Spinal cord (tissue), 10 donors: ENCODE measurements around the gene FKBP1B. TPM values are rescaled to one million over a fixed set of nuclear protein-coding genes. Genes with fewer than 3 reads are reported as not detected.

Experiments used
- DNase-seq, 6 donors: peaks; one replicate each; pipeline versions ENCODE4 v3.0.0 to v3.0.0-alpha.2; 2013 to 2015; ENCODE audit warnings: low spot score in 6 of 6, low read depth in 4 of 6
- H3K27ac ChIP-seq: one replicate; pipeline ENCODE4 v1.5.1; 2013; ENCODE audit warnings: low read depth, low read length, control low read depth
- H3K27me3 ChIP-seq: one replicate; pipeline ENCODE4 v1.6.1; 2013; ENCODE audit warnings: low read length; ENCODE audit not compliant: control insufficient read depth, insufficient read depth
- H3K36me3 ChIP-seq: one replicate; pipeline ENCODE4 v1.6.1; 2013; ENCODE audit warnings: low read length; ENCODE audit not compliant: control insufficient read depth, insufficient read depth
- H3K4me1 ChIP-seq: one replicate; pipeline ENCODE4 v1.6.1; 2013; ENCODE audit warnings: low read length; ENCODE audit not compliant: control insufficient read depth, insufficient read depth
- H3K4me3 ChIP-seq: one replicate; pipeline ENCODE4 v1.5.1; 2013; ENCODE audit warnings: low read depth, low read length, control low read depth
- H3K9me3 ChIP-seq: one replicate; pipeline ENCODE4 v1.6.1; 2013; ENCODE audit warnings: low read length; ENCODE audit not compliant: control insufficient read depth, insufficient read depth
- WGBS: methylation state at CpG from one replicate; pipeline ENCODE4 v1.1.5; 2013; ENCODE audit warnings: missing lambda C conversion rate; ENCODE audit not compliant: insufficient coverage; 5-methylcytosine and 5-hydroxymethylcytosine counted together
- polyA plus RNA-seq, 2 donors: library from polyadenylated mRNA; unstranded; fragments of 120-200 nt; gene quantifications; one replicate each; pipeline ENCODE4 v1.2.1, GENCODE V29; 2013; ENCODE audit not compliant: insufficient read length in 2 of 2
- total RNA-seq, 2 donors: library from RNA; depleted of rRNA in 1 of 2; stranded (reverse); fragments of 120-200 nt in 1 of 2; fragments of >200 nt in 1 of 2; gene quantifications; one replicate each; pipeline versions ENCODE4 v1.2.3 to v1.2.4, GENCODE V29; 2013 to 2014
- donor health status: healthy.

The FKBP1B gene
- total and polyA plus RNA-seq, 4 donors, result 35.9 to 105 (median 86.2) TPM

DNA sequence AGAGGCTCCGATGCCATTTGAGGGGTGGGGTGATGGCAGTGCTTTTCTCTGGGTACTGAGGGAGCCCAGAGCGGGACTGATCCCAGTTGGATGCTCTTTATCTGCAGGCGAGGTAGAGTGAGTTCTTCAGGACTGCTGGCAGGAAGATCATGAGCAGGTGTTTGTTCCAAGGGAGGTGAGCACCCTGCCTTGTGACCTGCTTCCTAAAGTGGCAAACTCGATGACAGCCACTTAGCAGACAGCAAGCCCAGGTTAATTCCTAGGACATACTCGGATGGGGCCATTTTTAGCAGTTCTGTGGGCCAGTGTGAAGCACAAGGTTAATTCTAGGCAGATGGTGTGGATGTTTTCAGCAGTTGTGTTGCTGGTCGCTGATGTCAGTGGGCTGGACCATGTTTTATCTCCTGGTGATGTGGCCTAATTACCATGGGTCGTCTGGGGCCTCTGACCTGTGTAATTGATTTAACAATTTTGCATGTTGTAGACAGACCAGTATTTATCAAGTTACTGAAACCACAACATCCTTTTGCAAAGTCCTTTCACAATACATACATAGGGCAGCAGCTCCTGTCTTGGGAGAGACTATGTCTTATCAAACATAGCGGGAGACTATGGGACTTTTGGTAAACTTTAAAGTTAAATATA, 4.9 kb downstream of the FKBP1B start:
- no peak for DNase-seq
- no peak overlapping the region for H3K4me3 ChIP-seq
- WGBS, result 81% methylated on average over 6 of the region's 8 CpGs

DNA sequence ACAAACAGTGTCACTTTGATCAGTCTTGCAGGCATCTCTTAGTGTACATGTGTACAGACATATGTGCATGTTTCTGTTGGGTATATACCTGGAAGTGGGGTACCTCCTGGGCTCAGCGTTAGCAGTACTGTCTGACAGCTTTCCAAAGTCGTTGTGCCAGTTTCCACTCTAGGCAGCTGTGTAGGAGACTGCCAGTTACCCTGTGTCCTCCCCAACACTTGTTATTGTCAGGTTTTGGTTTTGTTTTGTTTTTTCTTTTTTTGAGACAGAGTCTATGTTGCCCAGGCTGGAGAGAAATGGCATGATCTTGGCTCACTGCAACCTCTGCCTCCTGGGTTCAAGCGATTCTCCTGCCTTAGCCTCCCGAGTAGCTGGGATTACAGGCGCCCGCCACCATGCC, 6.2 kb downstream of the FKBP1B start:
- Histone ChIP-seq H3K27me3 (no peaks in the 10 kb centered on the region), H3K4me1 (no peaks in the 10 kb centered on the region), H3K27ac (no peak overlapping the region), H3K4me3 (no peak overlapping the region), H3K36me3 (peaks cover 16% of the 10 kb centered on the region), H3K9me3 (no peaks in the 10 kb centered on the region)
- no peak for DNase-seq
- WGBS, result 98% methylated on average over 6 of the region's 6 CpGs

More for the DNA sequence above, 4.9 kb downstream of the FKBP1B start:
- H3K4me1 ChIP-seq, result peaks cover 3% of the 10 kb centered on the region
- no peaks in the 10 kb centered on the region for H3K27me3 ChIP-seq
- no peak overlapping the region for H3K27ac ChIP-seq
- no peaks in the 10 kb centered on the region for H3K9me3 ChIP-seq
- peaks cover 15% of the 10 kb centered on the region for H3K36me3 ChIP-seq

DNA sequence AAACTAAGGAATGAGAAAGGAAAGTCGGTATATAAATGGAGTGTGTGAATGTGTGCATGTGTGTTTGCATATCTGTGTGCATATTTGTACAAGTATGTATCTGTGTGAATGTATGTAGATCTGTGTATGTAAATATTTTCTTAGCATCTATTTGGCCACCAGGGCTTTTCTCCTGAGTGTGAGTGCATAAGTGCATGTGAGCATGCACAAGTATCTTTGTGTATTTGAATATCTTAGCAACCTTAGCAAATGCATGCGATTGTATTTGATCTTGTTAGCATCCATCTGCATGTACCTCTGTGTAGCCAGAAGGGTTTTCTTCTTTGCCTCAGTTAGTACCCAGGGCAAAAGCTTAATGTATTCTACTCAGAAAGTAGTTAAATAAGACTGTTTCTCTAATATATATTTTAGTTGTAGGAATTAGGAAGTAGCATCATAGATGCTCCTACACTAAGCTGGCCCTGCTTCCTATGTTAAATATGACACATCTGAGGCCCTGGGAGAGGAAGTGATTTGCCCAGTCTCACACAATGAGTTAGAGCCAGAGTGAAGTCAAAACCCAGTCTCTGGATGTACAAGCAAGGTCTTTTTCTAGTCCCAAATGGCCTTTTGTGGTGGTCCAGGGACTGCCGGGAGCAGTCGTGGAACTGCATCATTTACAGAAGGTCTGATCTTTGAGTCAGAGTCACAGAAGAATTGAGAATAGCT, 9.2 kb downstream of the FKBP1B start:
- no peaks in the 10 kb centered on the region for H3K4me1 ChIP-seq
- H3K27ac ChIP-seq, result no peak overlapping the region
- H3K36me3 ChIP-seq, result peaks cover 28% of the 10 kb centered on the region
- no peak overlapping the region for H3K4me3 ChIP-seq
- 91% methylated on average over 3 of the region's 4 CpGs for WGBS
- H3K9me3 ChIP-seq, result no peaks in the 10 kb centered on the region
- DNase-seq, result no peak
- H3K27me3 ChIP-seq, result no peaks in the 10 kb centered on the region

DNA sequence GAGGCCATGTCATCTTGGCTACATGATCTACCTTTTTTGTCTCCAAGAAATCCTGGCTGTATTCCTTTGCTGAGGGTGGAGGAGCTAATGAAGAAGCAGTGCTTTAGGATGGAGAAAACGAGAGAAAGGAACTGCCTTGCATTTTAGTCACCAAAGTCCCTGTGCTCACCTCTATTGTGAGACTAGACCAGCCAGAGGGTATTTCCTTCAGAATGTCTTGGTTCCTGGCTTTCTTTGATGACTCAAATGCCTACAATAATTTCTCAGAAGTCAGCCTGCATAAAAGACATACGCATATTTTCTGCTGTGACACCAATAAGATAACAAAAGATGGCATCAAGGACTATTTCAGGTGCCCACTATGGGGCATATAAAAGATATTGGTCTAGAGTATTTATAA, 15.8 kb downstream of the FKBP1B start:
- no peak overlapping the region for H3K4me3 ChIP-seq
- H3K27ac ChIP-seq, result no peak overlapping the region
- H3K27me3 ChIP-seq, result no peaks in the 10 kb centered on the region
- H3K4me1 ChIP-seq, result no peaks in the 10 kb centered on the region
- H3K36me3 ChIP-seq, result peaks cover 25% of the 10 kb centered on the region
- DNase-seq, result no peak
- H3K9me3 ChIP-seq, result no peaks in the 10 kb centered on the region
- WGBS, result 100% methylated on average over 1 of the region's 2 CpGs

DNA sequence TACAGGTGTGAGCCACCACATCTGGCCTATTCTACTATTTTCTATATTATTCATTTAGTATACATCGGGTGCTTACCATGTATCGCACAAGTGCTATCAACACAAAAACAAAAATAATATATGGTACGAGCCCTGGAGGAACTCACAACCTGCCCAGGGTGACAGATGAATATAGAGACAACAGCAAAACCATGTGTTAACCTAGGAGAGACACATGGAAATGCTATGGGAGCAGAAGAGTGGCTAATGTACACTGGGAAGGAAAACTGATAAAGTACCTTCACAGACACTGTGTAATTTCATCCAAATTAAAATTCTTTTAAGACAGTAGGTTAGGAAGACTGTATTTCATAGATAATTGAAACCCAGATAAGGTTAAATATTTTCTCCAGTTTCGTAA, 22.7 kb downstream of the FKBP1B start:
- Histone ChIP-seq H3K4me3 (no peak overlapping the region), H3K4me1 (peaks cover 11% of the 10 kb centered on the region), H3K27ac (no peak overlapping the region), H3K36me3 (peaks cover 18% of the 10 kb centered on the region), H3K9me3 (no peaks in the 10 kb centered on the region), H3K27me3 (no peaks in the 10 kb centered on the region)
- no peak for DNase-seq
- WGBS, result no CpG with 5 or more reads among the region's 4 CpGs

DNA sequence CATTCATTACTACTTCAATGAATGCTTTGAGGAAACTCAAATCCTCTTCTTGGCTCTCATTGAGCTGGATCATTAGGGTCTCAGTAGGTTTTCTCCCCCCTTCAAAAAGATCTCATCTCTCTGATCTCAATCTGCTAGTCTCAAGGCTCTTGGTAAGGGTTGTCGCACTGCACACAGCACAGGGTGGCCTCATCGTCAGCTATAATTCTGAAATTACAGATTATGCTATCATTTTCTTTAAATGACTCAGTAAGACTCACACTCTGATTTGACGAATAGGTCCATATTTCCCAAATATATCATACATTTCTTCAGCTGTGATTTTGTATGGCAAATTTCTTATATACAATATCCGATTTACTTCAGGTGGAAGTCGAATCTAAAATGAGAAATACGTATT, 24.3 kb downstream of the FKBP1B start:
- no CpG with 5 or more reads among the region's 6 CpGs for WGBS
- Histone ChIP-seq H3K4me1 (peaks cover 15% of the 10 kb centered on the region), H3K36me3 (peaks cover 13% of the 10 kb centered on the region), H3K4me3 (no peak overlapping the region), H3K27me3 (no peaks in the 10 kb centered on the region), H3K9me3 (no peaks in the 10 kb centered on the region), H3K27ac (no peak overlapping the region)
- DNase-seq, result no peak

DNA sequence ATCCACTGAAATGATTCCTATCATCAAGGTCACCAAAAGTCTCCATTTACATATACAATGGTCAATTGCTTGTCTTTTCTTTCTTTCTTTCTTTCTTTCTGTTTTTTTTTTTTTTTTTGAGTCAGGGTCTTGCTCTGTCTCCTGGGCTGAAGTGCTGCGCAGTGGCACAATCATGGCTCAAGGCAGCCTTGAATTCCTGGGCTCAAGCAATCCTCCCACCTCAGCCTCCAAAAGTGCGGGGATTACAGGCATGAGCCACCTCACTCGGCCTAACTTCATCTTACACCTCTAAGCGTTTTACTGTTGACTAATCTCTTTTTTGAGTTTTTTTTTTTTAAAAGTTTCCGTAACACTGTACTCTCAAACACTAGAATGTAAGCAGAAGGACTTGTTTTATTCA, 25.7 kb downstream of the FKBP1B start:
- WGBS, result 60% methylated on average over 1 of the region's 5 CpGs
- no peak for DNase-seq
- H3K27me3 ChIP-seq, result no peaks in the 10 kb centered on the region
- peaks cover 9% of the 10 kb centered on the region for H3K36me3 ChIP-seq
- peak overlapping the region; percentile 99 for H3K4me3 ChIP-seq
- H3K9me3 ChIP-seq, result no peaks in the 10 kb centered on the region
- H3K27ac ChIP-seq, result no peak overlapping the region
- H3K4me1 ChIP-seq, result peaks cover 15% of the 10 kb centered on the region

DNA sequence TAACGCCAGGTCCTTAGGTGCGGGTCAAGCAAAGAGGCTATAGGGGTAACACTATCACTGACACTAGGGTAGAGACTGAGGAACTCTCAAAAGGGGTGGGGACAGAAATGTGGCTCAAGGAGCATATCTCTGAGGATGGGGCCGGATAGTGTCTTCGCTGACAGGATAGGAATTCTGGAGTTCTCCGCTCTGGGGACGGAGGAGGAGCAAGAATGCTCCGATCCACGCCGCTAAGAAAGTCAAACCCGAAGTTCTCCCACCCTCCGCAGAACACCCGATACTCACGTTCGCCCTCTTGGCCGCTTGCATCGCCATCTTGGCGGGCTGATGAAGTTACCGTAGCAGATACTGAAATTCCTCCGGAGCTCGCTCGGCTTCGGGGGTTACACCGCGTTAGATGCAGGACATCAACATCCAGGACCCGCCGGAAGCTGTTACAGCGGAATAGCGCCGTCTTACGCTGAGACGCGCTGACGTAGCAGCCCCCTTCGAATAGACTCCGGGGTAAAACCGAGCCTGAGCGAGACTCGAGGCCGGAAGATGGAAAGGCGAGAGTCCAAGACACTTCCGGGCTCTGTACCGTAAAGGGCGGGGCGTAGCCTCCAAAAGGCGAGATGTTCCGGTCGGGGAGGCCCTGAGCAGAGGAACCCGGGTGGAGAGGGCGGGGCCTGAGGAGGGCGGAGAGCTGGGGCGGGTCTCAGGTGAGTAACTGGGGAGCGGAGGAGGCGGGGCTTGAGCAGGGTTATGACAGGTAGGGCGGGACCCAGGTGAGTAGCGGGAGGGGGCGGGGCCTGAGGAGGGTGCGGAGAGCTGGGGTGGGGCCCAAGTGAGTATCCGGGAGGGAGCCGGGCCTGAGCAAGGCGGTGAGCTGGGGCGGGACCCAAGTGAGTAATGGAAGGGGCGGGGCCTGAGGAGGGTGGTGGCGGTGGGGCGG, 26.6 kb downstream of the FKBP1B start, which contains the start of gene SF3B6:
Gene SF3B6 (minus strand): TSS at position 412 of the 934 bp plus-strand sequence. CDS start 97 bp downstream, at position 315.
- H3K27ac ChIP-seq, result peak within 1 kb of the TSS; percentile 94

DNA sequence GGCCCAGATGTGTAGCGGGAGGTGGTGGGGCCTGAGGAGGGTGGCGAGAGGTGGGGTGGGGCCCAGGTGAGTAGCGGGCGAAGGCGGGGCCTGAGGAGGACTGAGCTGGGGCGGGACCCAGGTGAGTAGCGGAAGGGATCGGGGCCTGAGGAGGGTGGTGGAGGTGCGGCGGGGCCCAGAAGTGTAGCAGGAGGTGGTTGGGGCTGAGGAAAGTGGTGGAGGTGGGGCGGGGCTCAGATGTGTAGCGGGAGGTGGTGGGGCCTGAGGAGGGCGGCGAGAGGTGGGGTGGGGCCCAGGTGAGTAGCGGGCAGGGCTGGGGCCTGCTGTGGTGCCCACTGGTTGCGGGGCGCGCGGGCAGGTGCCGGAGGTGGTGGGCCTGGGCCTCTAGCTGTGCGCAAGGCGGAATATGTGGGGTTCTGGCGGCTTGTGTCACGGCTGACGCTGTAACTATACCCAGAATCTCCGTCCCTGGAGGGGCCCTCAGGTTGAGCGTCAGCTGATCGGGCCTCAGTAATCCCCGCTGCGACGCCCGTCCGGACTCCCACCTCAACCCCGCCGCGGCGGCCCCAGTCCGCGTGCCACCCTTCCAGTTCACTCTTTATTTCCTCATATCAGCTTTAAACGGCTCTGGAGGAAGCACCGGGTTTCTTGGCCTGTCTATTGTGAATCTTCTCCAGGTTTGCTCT, 27.5 kb downstream of the FKBP1B start:
- peak overlapping the region; percentile 94 for H3K27ac ChIP-seq
- H3K4me1 ChIP-seq, result peaks cover 15% of the 10 kb centered on the region
- peaks cover 13% of the 10 kb centered on the region for H3K36me3 ChIP-seq
- H3K27me3 ChIP-seq, result no peaks in the 10 kb centered on the region
- peak overlapping the region; percentile 99 for H3K4me3 ChIP-seq
- DNase-seq, result peak in 2 of 6 donors; percentile 52 to 67
- 2% methylated on average over 41 of the region's 41 CpGs for WGBS
- H3K9me3 ChIP-seq, result no peaks in the 10 kb centered on the region

More for the DNA sequence above, 26.6 kb downstream of the FKBP1B start, which contains the start of gene SF3B6:
- H3K9me3 ChIP-seq, result no peaks in the 10 kb centered on the region
- no peaks in the 10 kb centered on the region for H3K27me3 ChIP-seq
- peak; percentile 88 to 100 (median 96) for DNase-seq
- H3K4me3 ChIP-seq, result peak within 1 kb of the TSS; percentile 99
- H3K36me3 ChIP-seq, result peaks cover 10% of the 10 kb centered on the region
- peaks cover 15% of the 10 kb centered on the region for H3K4me1 ChIP-seq
- WGBS, result under 1% methylated on average over 63 of the region's 64 CpGs
